ENCODE results near the gene CTNNBIP1.

Gene CTNNBIP1

DNA sequence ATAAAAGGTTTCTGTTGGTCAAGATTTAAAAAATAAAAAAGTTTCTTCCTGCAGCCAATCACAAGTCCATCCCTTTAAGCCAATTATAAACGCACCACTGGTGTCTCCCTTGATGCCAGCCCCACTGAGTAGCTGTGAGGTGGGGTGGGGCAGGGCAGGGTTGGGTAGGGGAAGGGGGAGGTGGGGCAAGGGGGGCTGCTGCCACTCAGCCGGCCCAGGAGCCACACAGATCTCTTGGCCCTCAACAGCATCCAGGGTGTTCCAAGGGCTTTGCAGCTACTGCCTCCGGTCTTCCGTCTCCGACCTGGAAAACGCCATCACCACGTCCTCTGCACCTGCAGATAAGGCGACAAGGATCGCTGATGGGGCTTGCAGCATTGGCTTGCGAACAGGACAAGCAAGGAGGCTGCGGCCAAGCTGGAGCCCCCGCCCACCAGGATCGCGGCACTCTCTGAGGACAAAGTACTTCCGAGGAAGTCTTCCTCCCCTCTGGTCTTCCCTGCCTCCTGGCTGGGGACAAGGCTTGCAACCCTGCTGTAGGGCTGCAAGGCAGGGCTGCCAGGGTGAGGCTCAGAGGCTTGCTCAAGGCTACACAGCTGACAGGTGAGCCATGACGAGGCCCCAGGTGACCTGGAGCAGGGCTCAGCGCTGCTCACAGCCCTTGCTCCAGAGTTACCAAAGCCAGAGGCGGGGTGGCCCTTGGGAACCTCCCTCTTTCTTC lies 59.5 kb downstream of the CTNNBIP1 start:
- H3K4me3 ChIP-seq (ENCODE audit: low read depth, low read length), result no peak overlapping the region
- TF ChIP-seq, protein P1, sequence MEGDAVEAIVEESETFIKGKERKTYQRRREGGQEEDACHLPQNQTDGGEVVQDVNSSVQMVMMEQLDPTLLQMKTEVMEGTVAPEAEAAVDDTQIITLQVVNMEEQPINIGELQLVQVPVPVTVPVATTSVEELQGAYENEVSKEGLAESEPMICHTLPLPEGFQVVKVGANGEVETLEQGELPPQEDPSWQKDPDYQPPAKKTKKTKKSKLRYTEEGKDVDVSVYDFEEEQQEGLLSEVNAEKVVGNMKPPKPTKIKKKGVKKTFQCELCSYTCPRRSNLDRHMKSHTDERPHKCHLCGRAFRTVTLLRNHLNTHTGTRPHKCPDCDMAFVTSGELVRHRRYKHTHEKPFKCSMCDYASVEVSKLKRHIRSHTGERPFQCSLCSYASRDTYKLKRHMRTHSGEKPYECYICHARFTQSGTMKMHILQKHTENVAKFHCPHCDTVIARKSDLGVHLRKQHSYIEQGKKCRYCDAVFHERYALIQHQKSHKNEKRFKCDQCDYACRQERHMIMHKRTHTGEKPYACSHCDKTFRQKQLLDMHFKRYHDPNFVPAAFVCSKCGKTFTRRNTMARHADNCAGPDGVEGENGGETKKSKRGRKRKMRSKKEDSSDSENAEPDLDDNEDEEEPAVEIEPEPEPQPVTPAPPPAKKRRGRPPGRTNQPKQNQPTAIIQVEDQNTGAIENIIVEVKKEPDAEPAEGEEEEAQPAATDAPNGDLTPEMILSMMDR (conservative IDR thresholded peaks at IDR 0.05; ENCODE audit: low read depth, low read length), result no peak
- DNase-seq (ENCODE audit: low read depth), result no peak

DNA sequence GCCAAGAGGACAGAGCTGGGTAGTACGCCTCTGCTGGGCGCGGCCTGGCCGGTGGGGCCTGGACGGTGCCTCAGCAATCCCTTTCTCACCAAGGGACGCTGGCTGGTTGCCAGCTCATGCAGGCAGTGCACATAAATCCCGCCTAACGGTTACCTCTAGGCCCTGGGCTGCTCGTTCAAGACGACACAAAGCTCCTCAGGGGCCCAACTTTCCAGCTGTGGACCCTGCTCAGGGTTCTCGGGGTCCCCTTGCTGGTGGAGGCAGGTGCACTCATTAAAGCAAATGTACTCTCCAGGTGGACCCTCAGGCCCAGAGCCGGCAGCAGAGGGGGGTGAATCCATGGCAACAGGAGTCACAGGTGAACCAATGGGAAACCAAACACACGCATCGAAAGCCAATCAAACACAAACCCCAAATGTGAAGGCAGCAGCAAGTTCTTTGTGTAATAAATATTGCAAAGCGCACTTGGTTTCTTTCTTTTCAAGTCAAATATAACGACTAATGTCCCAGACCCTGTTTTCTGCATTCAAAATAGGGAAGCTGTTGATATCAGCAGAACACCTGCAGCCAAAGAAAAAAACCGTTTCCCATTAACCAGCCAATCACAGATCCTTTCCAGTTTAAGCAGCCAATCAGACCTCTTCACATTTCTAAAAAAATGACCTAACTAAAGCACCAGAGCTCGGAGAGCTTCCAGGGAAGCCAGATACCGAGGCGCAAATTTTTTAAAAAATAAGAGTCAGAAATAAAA lies 60.2 kb downstream of the CTNNBIP1 start:
- no peak overlapping the region for H3K4me3 ChIP-seq (ENCODE audit: low read depth, low read length)
- TF ChIP-seq, protein P1 (conservative IDR thresholded peaks at IDR 0.05; ENCODE audit: low read depth, low read length), result no peak
- DNase-seq (ENCODE audit: low read depth), result no peak

DNA sequence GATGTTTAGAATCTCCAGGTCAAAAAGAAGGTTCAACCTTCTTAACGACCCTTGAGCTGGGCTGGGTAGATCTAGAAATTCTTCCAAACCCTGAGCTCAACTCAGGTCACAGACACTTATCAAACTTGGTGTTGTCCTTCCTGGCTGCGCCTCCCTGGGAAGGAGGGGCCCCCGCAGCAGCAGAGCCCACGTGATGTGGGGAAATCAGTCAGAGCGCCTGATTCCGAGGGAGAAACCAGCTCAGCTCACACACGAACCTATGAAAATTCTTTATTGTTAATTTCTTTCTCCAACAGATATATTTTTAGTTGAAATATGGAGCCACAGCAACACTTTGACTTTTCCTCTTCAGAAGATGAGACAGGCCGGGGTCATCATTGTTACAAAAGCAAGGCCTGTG lies 62.0 kb downstream of the CTNNBIP1 start:
- no peak overlapping the region for H3K4me3 ChIP-seq (ENCODE audit: low read depth, low read length)
- DNase-seq (ENCODE audit: low read depth), result peak; percentile 49
- TF ChIP-seq, protein P1 (conservative IDR thresholded peaks at IDR 0.05; ENCODE audit: low read depth, low read length), result no peak

DNA sequence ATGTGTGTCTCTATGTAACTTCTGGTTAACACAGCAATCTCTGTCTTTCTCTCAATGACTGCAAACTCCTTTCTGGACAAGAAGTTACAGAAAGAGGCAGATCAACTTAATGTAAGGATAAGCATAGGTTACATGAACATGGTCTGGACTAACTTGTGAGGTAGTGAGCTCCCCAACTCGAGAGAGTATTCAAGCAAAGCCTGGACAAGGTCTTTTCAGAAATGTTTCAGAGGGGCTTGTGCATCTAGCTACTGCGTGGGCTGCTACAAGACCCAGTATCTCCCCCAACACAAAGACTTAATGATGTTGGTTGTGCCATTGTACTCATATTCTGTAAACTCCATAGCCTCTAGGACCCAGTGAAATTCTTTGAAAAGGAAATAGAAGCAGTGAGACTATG lies 62.8 kb downstream of the CTNNBIP1 start:
- H3K4me3 ChIP-seq (ENCODE audit: low read depth, low read length), result no peak overlapping the region
- TF ChIP-seq, protein P1 (conservative IDR thresholded peaks at IDR 0.05; ENCODE audit: low read depth, low read length), result no peak
- no peak for DNase-seq (ENCODE audit: low read depth)

DNA sequence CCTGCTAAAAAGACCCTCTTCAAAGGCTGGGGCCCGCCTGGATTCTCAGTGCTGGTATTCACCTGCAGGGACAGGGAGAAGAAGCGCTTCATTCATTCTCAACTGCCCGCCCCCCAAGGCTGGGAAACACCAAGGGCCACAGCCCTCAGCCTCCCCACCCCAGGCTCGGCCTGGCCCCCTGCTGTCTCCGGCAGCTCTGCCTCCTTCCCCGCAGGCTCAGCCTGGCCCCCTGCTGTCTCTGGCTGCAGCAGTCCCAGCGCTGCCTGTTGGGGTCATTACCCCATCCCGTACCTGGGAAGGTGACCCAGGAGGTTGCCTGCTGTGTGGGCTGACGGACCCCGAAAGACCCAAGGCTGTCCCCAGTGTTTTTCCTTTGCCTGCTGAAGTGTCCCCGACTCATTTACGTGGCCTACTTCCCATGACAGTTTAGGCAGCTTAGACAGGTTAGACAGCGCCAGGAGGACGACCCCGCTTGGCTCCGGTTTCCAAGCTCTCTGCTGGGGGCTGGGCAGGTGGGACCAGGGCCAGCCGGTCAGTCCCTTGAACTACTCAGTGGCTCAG lies 63.4 kb downstream of the CTNNBIP1 start:
- TF ChIP-seq, protein P1 (conservative IDR thresholded peaks at IDR 0.05; ENCODE audit: low read depth, low read length), result peak; percentile 21
- peak; percentile 63 for DNase-seq (ENCODE audit: low read depth)
- H3K4me3 ChIP-seq (ENCODE audit: low read depth, low read length), result peak overlapping the region; percentile 7

DNA sequence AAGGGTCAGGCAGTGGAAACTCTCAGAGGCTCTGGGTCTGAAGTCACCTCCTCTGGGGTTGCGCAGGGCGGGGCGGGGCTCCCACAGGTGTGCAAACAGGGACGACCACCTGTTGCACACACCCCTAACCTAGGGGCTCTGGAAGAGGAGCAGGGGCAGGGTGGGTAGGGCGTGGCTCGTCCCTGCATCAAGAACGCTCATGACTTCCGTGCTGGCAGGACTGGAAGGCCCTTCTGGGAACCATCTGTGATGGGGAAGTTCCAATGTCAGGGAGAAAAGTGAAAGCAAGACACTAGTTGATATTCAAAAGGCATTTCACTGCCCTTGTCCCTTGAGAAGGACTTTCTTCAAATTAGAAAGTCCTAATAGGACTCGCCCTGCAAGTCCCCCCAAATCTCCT lies 64.2 kb downstream of the CTNNBIP1 start:
- TF ChIP-seq, protein P1 (conservative IDR thresholded peaks at IDR 0.05; ENCODE audit: low read depth, low read length), result no peak
- no peak overlapping the region for H3K4me3 ChIP-seq (ENCODE audit: low read depth, low read length)
- no peak for DNase-seq (ENCODE audit: low read depth)
